GM12878 (cell line): ENCODE data around the gene HCFC1. TPM values are rescaled to one million over a fixed set of nuclear protein-coding genes. Genes with fewer than 3 reads are reported as not detected.

Experiments
- ATAC-seq: fragments of 200-7000 bp; cut with Tn5 transposase; 3 replicates; pipeline ENCODE4 v1.9.1; 2020; ENCODE audit warnings: mild to moderate bottlenecking, moderate library complexity
- BruUV-seq: library from RNA; stranded (reverse); fragments of 400-500 nt; replicated peaks from 2 replicates; lab custom pipeline; 2021; lab: Mats Ljungman, UMichigan
- CTCF ChIA-PET: fragments of 300-600 bp; sonication (Branson Sonifier 250); formaldehyde crosslinking; extraction: SDS; loops from one replicate; lab custom pipeline; 2021; ENCODE audit warnings: inconsistent platforms; lab: Yijun Ruan, JAX
- POLR2A ChIA-PET: fragments of 350-600 bp; formaldehyde crosslinking; extraction: SDS; loops from one replicate; lab custom pipeline; 2021; ENCODE audit warnings: inconsistent platforms; lab: Charles Lee
- RAD21 ChIA-PET: fragments of 300-600 bp; sonication (Branson Sonifier 250); formaldehyde crosslinking; loops from one replicate; lab custom pipeline; 2023; ENCODE audit warnings: antibody characterized with exemption; ENCODE audit not compliant: unreplicated experiment; lab: Charles Lee
- SMC1A ChIA-PET: fragments of 300-600 bp; sonication (Branson Sonifier 250); formaldehyde crosslinking; loops from one replicate; lab custom pipeline; 2023; ENCODE audit not compliant: unreplicated experiment, uncharacterized antibody; lab: Charles Lee
- DNase-seq: peaks from one replicate; pipeline ENCODE4 v3.0.0-alpha.2; 2011; ENCODE audit warnings: low read depth, low spot score
- FAIRE-seq: peaks from 3 replicates; lab custom pipeline; 2011; peaks lifted over from hg19 to GRCh38; lab: Jason Lieb, UNC
- H2AFZ ChIP-seq: 2 replicates; pipeline ENCODE4 v1.6.0; 2011; ENCODE audit warnings: low read depth, low read length, control low read depth; ENCODE audit not compliant: control insufficient read depth
- H3K27ac ChIP-seq: 2 replicates; pipeline ENCODE4 v1.5.1; 2011; ENCODE audit warnings: control low read depth; ENCODE audit not compliant: control insufficient read depth, insufficient read depth
- H3K27me3 ChIP-seq, 2 experiments: replicated peaks in 1 of 2; 2 replicates each; pipeline versions ENCODE4 v1.6.0 to v1.6.1; 2011; ENCODE audit warnings: low read length in 1 of 2; ENCODE audit not compliant: control insufficient read depth in 2 of 2, insufficient read depth in 2 of 2
- H3K36me3 ChIP-seq, 2 experiments: 2 replicates each; pipeline ENCODE4 v1.5.1; 2011; ENCODE audit warnings: low read length in 1 of 2; ENCODE audit not compliant: control insufficient read depth in 2 of 2, insufficient read depth in 2 of 2
- H3K4me1 ChIP-seq: 2 replicates; pipeline ENCODE4 v1.6.1; 2011; ENCODE audit warnings: mild to moderate bottlenecking, low read length, moderate library complexity, mixed read lengths; ENCODE audit not compliant: control insufficient read depth, insufficient read depth
- H3K4me2 ChIP-seq: 2 replicates; pipeline ENCODE4 v1.6.0; 2011; ENCODE audit warnings: control low read depth; ENCODE audit not compliant: control insufficient read depth, insufficient read depth
- H3K4me3 ChIP-seq: fragments of 200-600 bp; sonication (generic); 2 replicates; pipeline ENCODE4 v1.5.1; 2016
- H3K79me2 ChIP-seq: 2 replicates; pipeline ENCODE4 v1.6.0; 2011; ENCODE audit warnings: low read length; ENCODE audit not compliant: control insufficient read depth, insufficient read depth
- H3K9ac ChIP-seq: 2 replicates; pipeline ENCODE4 v1.8.0; 2011; ENCODE audit warnings: low read length, control low read depth, mixed read lengths; ENCODE audit not compliant: control insufficient read depth, insufficient read depth
- H3K9me3 ChIP-seq: replicated peaks from 3 replicates; pipeline ENCODE4 v1.5.1; 2011; ENCODE audit warnings: mild to moderate bottlenecking, low read length; ENCODE audit not compliant: control insufficient read depth, insufficient read depth
- H4K20me1 ChIP-seq: 2 replicates; pipeline ENCODE4 v1.6.0; 2011; ENCODE audit not compliant: control insufficient read depth, insufficient read depth
- CBX5 ChIP-seq: sonication (generic); IDR thresholded peaks from 2 replicates; pipeline ENCODE4 v1.6.1; 2016; ENCODE audit warnings: low read depth, moderate library complexity, mild to moderate bottlenecking, inconsistent platforms
- EP300 ChIP-seq, 2 experiments: fragments of 150-350 bp in 1 of 2; IDR thresholded peaks; 2 replicates each; pipeline ENCODE4 v1.6.1; 2011 to 2012; ENCODE audit warnings: low read depth in 2 of 2, low read length in 2 of 2, borderline replicate concordance in 1 of 2, improper control_type of control experiment in 1 of 2, inconsistent platforms in 1 of 2; ENCODE audit not compliant: control insufficient read depth in 1 of 2
- FOS ChIP-seq: IDR thresholded peaks from 3 replicates; pipeline ENCODE4 v1.6.1; 2011; ENCODE audit warnings: borderline replicate concordance; ENCODE audit not compliant: insufficient read length; ENCODE audit errors: extremely low read depth
- HDGF ChIP-seq: fragments of 450-650 bp; IDR thresholded peaks from 2 replicates; pipeline ENCODE4 v1.6.1; 2016; ENCODE audit warnings: antibody characterized with exemption
- JUNB ChIP-seq: IDR thresholded peaks from 2 replicates; pipeline ENCODE4 v1.6.1; 2016; ENCODE audit warnings: antibody characterized with exemption, mild to moderate bottlenecking
- SMAD5 ChIP-seq: IDR thresholded peaks from 2 replicates; pipeline ENCODE4 v1.6.1; 2016; ENCODE audit warnings: antibody characterized with exemption, low read depth
- ZNF207 ChIP-seq: fragments of 450-650 bp; IDR thresholded peaks from 2 replicates; pipeline ENCODE4 v1.6.1; 2014; ENCODE audit warnings: antibody characterized with exemption, mild to moderate bottlenecking, borderline replicate concordance
- ZNF24 ChIP-seq: fragments of 450-650 bp; IDR thresholded peaks from 2 replicates; pipeline ENCODE4 v1.6.1; 2017; ENCODE audit warnings: antibody characterized with exemption, mild to moderate bottlenecking
- ZNF687 ChIP-seq: fragments of 450-650 bp; IDR thresholded peaks from 2 replicates; pipeline ENCODE4 v1.6.1; 2017; ENCODE audit warnings: mild to moderate bottlenecking, moderate library complexity
- WGBS: methylation state at CpG from one replicate; pipeline ENCODE4 v1.1.6; 2016; ENCODE audit warnings: low lambda C conversion rate; ENCODE audit not compliant: insufficient replicate concordance, insufficient coverage; ENCODE audit errors: missing lambda C conversion rate; 5-methylcytosine and 5-hydroxymethylcytosine counted together
- in situ Hi-C: fragments of 300-500 bp; cut with MboI; formaldehyde crosslinking; loops from 9 replicates; pipeline ENCODE4 v1.14.3; 2018; ENCODE audit warnings: mixed read lengths
- intact Hi-C: fragments of 100-400 bp; cut with micrococcal nuclease; formaldehyde crosslinking; loops from one replicate; pipeline ENCODE4 v1.14.2; 2022; ENCODE audit not compliant: unreplicated experiment
- polyA plus RNA-seq, 11 experiments: library from polyadenylated mRNA; depleted of rRNA in 4 of 11; unstranded in 6 of 11; stranded (reverse) in 5 of 11; fragments of >200 nt; fragmentation: Nextera tagmentation in 4 of 11; fragmentation: Illumina TruSeq in 1 of 11; extraction: Ambion mirVana in 4 of 11; extraction: Trizol in 1 of 11; gene quantifications; 1 replicate in 1 of 11; 2 replicates in 10 of 11; pipeline versions ENCODE4 v1.2.1 to v1.2.3, GENCODE V29; 2011 to 2016; ENCODE audit warnings: inconsistent platforms in 2 of 11, missing spikeins in 2 of 11, low read depth in 1 of 11
- total RNA-seq, 4 experiments: library from RNA; depleted of rRNA in 3 of 4; stranded (reverse); fragments of >200 nt in 3 of 4; fragmentation: Illumina TruSeq in 1 of 4; extraction: Trizol in 1 of 4; gene quantifications; 2 replicates each; pipeline versions ENCODE4 v1.2.1 to v1.2.3, GENCODE V29; 2013 to 2021
- TF ChIP-seq, protein P1 (sequence below): fragments of 150-350 bp; IDR thresholded peaks from 2 replicates; pipeline ENCODE4 v1.6.1; 2016; ENCODE audit warnings: low read depth, low read length
- TF ChIP-seq, protein P2 (sequence below): IDR thresholded peaks from 2 replicates; pipeline ENCODE4 v1.6.1; 2012; ENCODE audit warnings: improper control_type of control experiment, low read depth, low read length; ENCODE audit not compliant: insufficient replicate concordance

The HCFC1 gene
- total and polyA plus RNA-seq, 10 of the 15 experiments (the other 5 are each of a cell fraction or from before 2014, with no cell fraction given), result 3.9 to 92.7 (median 23.5) TPM

GRCh38 chrX:153965406-153965805 lies 6.2 kb downstream of the HCFC1 start:
- FAIRE-seq, result no peak
- Histone ChIP-seq H3K27me3 (no peaks in the 10 kb centered on the region), H3K27ac (no peak overlapping the region), H3K36me3 (peaks cover 12 to 30% of the 10 kb centered on the region in 2 experiments), H3K4me2 (no peak overlapping the region), H2AFZ (no peak overlapping the region), H3K9ac (no peak overlapping the region), H3K4me1 (peaks cover 9% of the 10 kb centered on the region), H3K4me3 (no peak overlapping the region), H4K20me1 (no peaks in the 10 kb centered on the region; the same call in 1 of the 2 replicates), H3K9me3 (no peaks in the 10 kb centered on the region), H3K79me2 (peaks cover 60% of the 10 kb centered on the region)
- in situ Hi-C loops, result loop anchor here (10.0 kb wide), 1 partner anchor 1011 kb away; no protein-coding TSS in a partner anchor
- CTCF ChIA-PET, result interaction anchor here (5.4 to 5.5 kb wide), 2 partner anchors 18 to 41 kb away, joined by 31 to 40 read pairs; no protein-coding TSS in a partner anchor
- SMC1A ChIA-PET, result no interaction called here
- no peak for ATAC-seq
- DNase-seq, result no peak
- intact Hi-C loops, result no loop called here
- RAD21 ChIA-PET, result interaction anchor here (0.7 kb wide), 1 partner anchor 21 kb away, joined by 3 read pairs; the partner anchor contains the start of gene RENBP
- BruUV-seq, result no TSS peak
- POLR2A ChIA-PET, result interaction anchor here (1.7 to 7.9 kb wide), 2 partner anchors 20 to 38 kb away, joined by 3 to 68 read pairs; partner anchors contain the start of gene ARHGAP4
- 63% methylated on average over 5 of the region's 5 CpGs for WGBS
- TF ChIP-seq JUNB, result no peak
- no peak for TF ChIP-seq ZNF207
- no peak for TF ChIP-seq ZNF687
- TF ChIP-seq SMAD5, result no peak
- TF ChIP-seq EP300 (IDR thresholded peaks at IDR 0.05; ENCODE audit: borderline replicate concordance in 1 of 2, control insufficient read depth in 1 of 2, low read depth in 2 of 2, low read length in 2 of 2), result no peak
- TF ChIP-seq ZNF24, result no peak
- TF ChIP-seq HDGF, result no peak
- TF ChIP-seq, protein P1, sequence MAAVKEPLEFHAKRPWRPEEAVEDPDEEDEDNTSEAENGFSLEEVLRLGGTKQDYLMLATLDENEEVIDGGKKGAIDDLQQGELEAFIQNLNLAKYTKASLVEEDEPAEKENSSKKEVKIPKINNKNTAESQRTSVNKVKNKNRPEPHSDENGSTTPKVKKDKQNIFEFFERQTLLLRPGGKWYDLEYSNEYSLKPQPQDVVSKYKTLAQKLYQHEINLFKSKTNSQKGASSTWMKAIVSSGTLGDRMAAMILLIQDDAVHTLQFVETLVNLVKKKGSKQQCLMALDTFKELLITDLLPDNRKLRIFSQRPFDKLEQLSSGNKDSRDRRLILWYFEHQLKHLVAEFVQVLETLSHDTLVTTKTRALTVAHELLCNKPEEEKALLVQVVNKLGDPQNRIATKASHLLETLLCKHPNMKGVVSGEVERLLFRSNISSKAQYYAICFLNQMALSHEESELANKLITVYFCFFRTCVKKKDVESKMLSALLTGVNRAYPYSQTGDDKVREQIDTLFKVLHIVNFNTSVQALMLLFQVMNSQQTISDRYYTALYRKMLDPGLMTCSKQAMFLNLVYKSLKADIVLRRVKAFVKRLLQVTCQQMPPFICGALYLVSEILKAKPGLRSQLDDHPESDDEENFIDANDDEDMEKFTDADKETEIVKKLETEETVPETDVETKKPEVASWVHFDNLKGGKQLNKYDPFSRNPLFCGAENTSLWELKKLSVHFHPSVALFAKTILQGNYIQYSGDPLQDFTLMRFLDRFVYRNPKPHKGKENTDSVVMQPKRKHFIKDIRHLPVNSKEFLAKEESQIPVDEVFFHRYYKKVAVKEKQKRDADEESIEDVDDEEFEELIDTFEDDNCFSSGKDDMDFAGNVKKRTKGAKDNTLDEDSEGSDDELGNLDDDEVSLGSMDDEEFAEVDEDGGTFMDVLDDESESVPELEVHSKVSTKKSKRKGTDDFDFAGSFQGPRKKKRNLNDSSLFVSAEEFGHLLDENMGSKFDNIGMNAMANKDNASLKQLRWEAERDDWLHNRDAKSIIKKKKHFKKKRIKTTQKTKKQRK, result no peak
- TF ChIP-seq FOS, result no peak
- TF ChIP-seq, protein P2, sequence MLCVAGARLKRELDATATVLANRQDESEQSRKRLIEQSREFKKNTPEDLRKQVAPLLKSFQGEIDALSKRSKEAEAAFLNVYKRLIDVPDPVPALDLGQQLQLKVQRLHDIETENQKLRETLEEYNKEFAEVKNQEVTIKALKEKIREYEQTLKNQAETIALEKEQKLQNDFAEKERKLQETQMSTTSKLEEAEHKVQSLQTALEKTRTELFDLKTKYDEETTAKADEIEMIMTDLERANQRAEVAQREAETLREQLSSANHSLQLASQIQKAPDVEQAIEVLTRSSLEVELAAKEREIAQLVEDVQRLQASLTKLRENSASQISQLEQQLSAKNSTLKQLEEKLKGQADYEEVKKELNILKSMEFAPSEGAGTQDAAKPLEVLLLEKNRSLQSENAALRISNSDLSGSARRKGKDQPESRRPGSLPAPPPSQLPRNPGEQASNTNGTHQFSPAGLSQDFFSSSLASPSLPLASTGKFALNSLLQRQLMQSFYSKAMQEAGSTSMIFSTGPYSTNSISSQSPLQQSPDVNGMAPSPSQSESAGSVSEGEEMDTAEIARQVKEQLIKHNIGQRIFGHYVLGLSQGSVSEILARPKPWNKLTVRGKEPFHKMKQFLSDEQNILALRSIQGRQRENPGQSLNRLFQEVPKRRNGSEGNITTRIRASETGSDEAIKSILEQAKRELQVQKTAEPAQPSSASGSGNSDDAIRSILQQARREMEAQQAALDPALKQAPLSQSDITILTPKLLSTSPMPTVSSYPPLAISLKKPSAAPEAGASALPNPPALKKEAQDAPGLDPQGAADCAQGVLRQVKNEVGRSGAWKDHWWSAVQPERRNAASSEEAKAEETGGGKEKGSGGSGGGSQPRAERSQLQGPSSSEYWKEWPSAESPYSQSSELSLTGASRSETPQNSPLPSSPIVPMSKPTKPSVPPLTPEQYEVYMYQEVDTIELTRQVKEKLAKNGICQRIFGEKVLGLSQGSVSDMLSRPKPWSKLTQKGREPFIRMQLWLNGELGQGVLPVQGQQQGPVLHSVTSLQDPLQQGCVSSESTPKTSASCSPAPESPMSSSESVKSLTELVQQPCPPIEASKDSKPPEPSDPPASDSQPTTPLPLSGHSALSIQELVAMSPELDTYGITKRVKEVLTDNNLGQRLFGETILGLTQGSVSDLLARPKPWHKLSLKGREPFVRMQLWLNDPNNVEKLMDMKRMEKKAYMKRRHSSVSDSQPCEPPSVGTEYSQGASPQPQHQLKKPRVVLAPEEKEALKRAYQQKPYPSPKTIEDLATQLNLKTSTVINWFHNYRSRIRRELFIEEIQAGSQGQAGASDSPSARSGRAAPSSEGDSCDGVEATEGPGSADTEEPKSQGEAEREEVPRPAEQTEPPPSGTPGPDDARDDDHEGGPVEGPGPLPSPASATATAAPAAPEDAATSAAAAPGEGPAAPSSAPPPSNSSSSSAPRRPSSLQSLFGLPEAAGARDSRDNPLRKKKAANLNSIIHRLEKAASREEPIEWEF, result no peak
- TF ChIP-seq CBX5, result no peak
